Colonic mucosa (tissue), 4 donors: ENCODE results near the gene FNDC3B. TPM values are rescaled to one million over a fixed set of nuclear protein-coding genes. Genes with fewer than 3 reads are reported as not detected.

Experiments
- DNase-seq: peaks from one replicate; pipeline ENCODE4 v3.0.0-alpha.2; 2020
- H3K27ac ChIP-seq: fragments of 200-600 bp; one replicate; pipeline ENCODE4 v1.8.0; 2021
- H3K27me3 ChIP-seq: fragments of 200-600 bp; one replicate; pipeline ENCODE4 v1.8.0; 2021
- H3K36me3 ChIP-seq: fragments of 200-600 bp; one replicate; pipeline ENCODE4 v1.8.0; 2021
- H3K4me1 ChIP-seq: fragments of 200-600 bp; one replicate; pipeline ENCODE4 v1.8.0; 2021; ENCODE audit warnings: mild to moderate bottlenecking
- H3K4me3 ChIP-seq: fragments of 200-600 bp; one replicate; pipeline ENCODE4 v1.8.0; 2021
- H3K9ac ChIP-seq, 2 donors: one replicate each; pipeline ENCODE4 v1.7.0; 2013; ENCODE audit warnings: control low read depth in 2 of 2, low read depth in 2 of 2, low read length in 2 of 2
- H3K9me3 ChIP-seq: fragments of 200-600 bp; one replicate; pipeline ENCODE4 v1.8.0; 2021
- CTCF ChIP-seq: fragments of 200-600 bp; IDR thresholded peaks from one replicate; pipeline ENCODE4 v1.8.0; 2022; ENCODE audit warnings: antibody characterized with exemption, mild to moderate bottlenecking
- intact Hi-C: fragments of 100-400 bp; cut with DNase I; formaldehyde crosslinking; loops from one replicate; pipeline ENCODE4 v1.14.1; 2022
- total RNA-seq, 2 donors: library from RNA; stranded (reverse); fragmentation: NEBNext Ultra II Directional in 1 of 2; extraction: Animal tissue kit (Norgen Biotek cat#: 25700) in 1 of 2; gene quantifications; one replicate each; pipeline ENCODE4 v1.2.1, GENCODE V29; 2021
- donor health status: healthy.
- donor health status: DM: no; HTN: no; CAD: no.
- donor health status: DM: no; HTN: no; CAD: no.

The FNDC3B gene
- total RNA-seq, 2 donors from 2014 or later, result 66.7 to 142 TPM

- peaks cover 7% of the 10 kb centered on the region for H3K36me3 ChIP-seq
- no peak overlapping the region for H3K4me3 ChIP-seq
- H3K27ac ChIP-seq, result no peak overlapping the region
- no peak overlapping the region for H3K9ac ChIP-seq
- no peaks in the 10 kb centered on the region for H3K4me1 ChIP-seq
- DNase-seq, result no peak
- TF ChIP-seq CTCF, result no peak
- no peaks in the 10 kb centered on the region for H3K9me3 ChIP-seq
- H3K27me3 ChIP-seq, result no peaks in the 10 kb centered on the region
- intact Hi-C loops, result loop anchor here (10.0 kb wide), 1 partner anchor 295 kb away; no protein-coding TSS in a partner anchor
Measured at GRCh38 chr3:172369590-172370259, 330.3 kb downstream of the FNDC3B start.

- Histone ChIP-seq H3K9ac (no peak overlapping the region), H3K27me3 (no peaks in the 10 kb centered on the region), H3K4me3 (no peak overlapping the region), H3K36me3 (peaks cover 7% of the 10 kb centered on the region), H3K9me3 (no peaks in the 10 kb centered on the region), H3K27ac (no peak overlapping the region), H3K4me1 (no peaks in the 10 kb centered on the region)
- intact Hi-C loops, result no loop called here
- TF ChIP-seq CTCF, result no peak
- peak; percentile 27 for DNase-seq
Measured at GRCh38 chr3:172370419-172370818, 331.0 kb downstream of the FNDC3B start.

- intact Hi-C loops, result no loop called here
- no peak overlapping the region for H3K9ac ChIP-seq
Measured at GRCh38 chr3:172371544-172371943, 332.2 kb downstream of the FNDC3B start.

GRCh38 chr3:172372895-172373294, 333.5 kb downstream of the FNDC3B start:
- H3K4me3 ChIP-seq, result no peak overlapping the region
- H3K36me3 ChIP-seq, result peaks cover 7% of the 10 kb centered on the region
- no peaks in the 10 kb centered on the region for H3K9me3 ChIP-seq
- intact Hi-C loops, result no loop called here
- H3K27ac ChIP-seq, result no peak overlapping the region
- H3K4me1 ChIP-seq, result no peaks in the 10 kb centered on the region
- no peak for TF ChIP-seq CTCF
- H3K9ac ChIP-seq, result no peak overlapping the region
- no peaks in the 10 kb centered on the region for H3K27me3 ChIP-seq
- no peak for DNase-seq

More at GRCh38 chr3:172371544-172371943, 332.2 kb downstream of the FNDC3B start:
- no peak overlapping the region for H3K4me3 ChIP-seq
- DNase-seq, result no peak
- H3K9me3 ChIP-seq, result no peaks in the 10 kb centered on the region
- H3K27ac ChIP-seq, result no peak overlapping the region
- H3K36me3 ChIP-seq, result peaks cover 7% of the 10 kb centered on the region
- no peaks in the 10 kb centered on the region for H3K4me1 ChIP-seq
- H3K27me3 ChIP-seq, result no peaks in the 10 kb centered on the region
- no peak for TF ChIP-seq CTCF

GRCh38 chr3:172373912-172374311, 334.5 kb downstream of the FNDC3B start:
- H3K4me3 ChIP-seq, result no peak overlapping the region
- no peak overlapping the region for H3K9ac ChIP-seq
- H3K4me1 ChIP-seq, result no peaks in the 10 kb centered on the region
- H3K27me3 ChIP-seq, result no peaks in the 10 kb centered on the region
- H3K9me3 ChIP-seq, result no peaks in the 10 kb centered on the region
- DNase-seq, result no peak
- H3K27ac ChIP-seq, result no peak overlapping the region
- intact Hi-C loops, result no loop called here
- TF ChIP-seq CTCF, result no peak
- peaks cover 11% of the 10 kb centered on the region for H3K36me3 ChIP-seq
